Dermis blood vessel endothelial cell (primary cell): Measurements from ENCODE around the gene MCRIP2. TPM values are rescaled to one million over a fixed set of nuclear protein-coding genes. Genes with fewer than 3 reads are reported as not detected.

Experiments used
- DNase-seq: peaks from one replicate; pipeline ENCODE4 v3.0.0; 2010
- total RNA-seq: library from RNA; depleted of rRNA; stranded (reverse); fragments of >200 nt; gene quantifications from 2 replicates; pipeline ENCODE4 v1.2.3, GENCODE V29; 2014

Gene MCRIP2
- total RNA-seq, 1 donor from 2014 or later, result 12.6 TPM

GRCh38 chr16:649631-650030 is 8.0 kb downstream of the MCRIP2 start:
- no peak for DNase-seq

- no peak for DNase-seq
These were observed 10.2 kb downstream of the MCRIP2 start for GRCh38 chr16:651844-652243.

GRCh38 chr16:652454-653305 is 11.1 kb downstream of the MCRIP2 start:
- no peak for DNase-seq

- no peak for DNase-seq
These were observed 12.4 kb downstream of the MCRIP2 start for GRCh38 chr16:654034-654433.

GRCh38 chr16:657487-657886 is 15.9 kb downstream of the MCRIP2 start:
- DNase-seq, result no peak

- no peak for DNase-seq
These were observed 17.3 kb downstream of the MCRIP2 start for GRCh38 chr16:658679-659571.

- DNase-seq, result no peak
These were observed 18.0 kb downstream of the MCRIP2 start for GRCh38 chr16:659618-660017.

- no peak for DNase-seq
These were observed 18.5 kb downstream of the MCRIP2 start for GRCh38 chr16:660132-660458.

GRCh38 chr16:660459-661183 is 19.0 kb downstream of the MCRIP2 start:
- peak; percentile 92 for DNase-seq

- DNase-seq, result no peak
These were observed 19.7 kb downstream of the MCRIP2 start for GRCh38 chr16:661184-661821.

- no peak for DNase-seq
These were observed 20.5 kb downstream of the MCRIP2 start for GRCh38 chr16:662095-662494.

- no peak for DNase-seq
These were observed 21.0 kb downstream of the MCRIP2 start for GRCh38 chr16:662597-662996.

- no peak for DNase-seq
These were observed 24.9 kb downstream of the MCRIP2 start for GRCh38 chr16:666572-666971.

- no peak for DNase-seq
These were observed 25.6 kb downstream of the MCRIP2 start for GRCh38 chr16:667113-667779.

- DNase-seq, result peak; percentile 95
These were observed 26.3 kb downstream of the MCRIP2 start, which contains the start of gene RHOT2 for GRCh38 chr16:667780-668518. TSS of gene RHOT2 (plus strand) at chr16:668132. CDS start at chr16:668200, 68 bp downstream.

- DNase-seq, result peak; percentile 47
These were observed 27.0 kb downstream of the MCRIP2 start for GRCh38 chr16:668519-669171.

GRCh38 chr16:669666-670065 is 28.0 kb downstream of the MCRIP2 start:
- no peak for DNase-seq

- DNase-seq, result no peak
These were observed 29.1 kb downstream of the MCRIP2 start for GRCh38 chr16:670485-671352.

- no peak for DNase-seq
These were observed 29.9 kb downstream of the MCRIP2 start for GRCh38 chr16:671353-672131.
